Retina (tissue), 1 donor: ENCODE results near the gene FRMD4A.
"Not testable (repeated sequence)": the region's sequence is repeated elsewhere in the genome, so short reads cannot be mapped to it uniquely, and the experiment has no call there.

Source experiments
- DNase-seq: peaks from one replicate; pipeline ENCODE4 v3.0.0-alpha.2; 2016

FRMD4A gene

GRCh38 chr10:13942035-13942434 lies 388.7 kb downstream of the FRMD4A start:
- peak; percentile 52 for DNase-seq

- DNase-seq, result no peak
Observed at GRCh38 chr10:13939391-13939790, 391.3 kb downstream of the FRMD4A start.

- no peak for DNase-seq
Observed at GRCh38 chr10:13938950-13939349, 391.8 kb downstream of the FRMD4A start.

- DNase-seq, result no peak
Observed at GRCh38 chr10:13936826-13937225, 393.9 kb downstream of the FRMD4A start.

- no peak for DNase-seq
Observed at GRCh38 chr10:13930120-13930519, 400.6 kb downstream of the FRMD4A start.

GRCh38 chr10:13928451-13928850 lies 402.3 kb downstream of the FRMD4A start:
- DNase-seq, result no peak

- no peak for DNase-seq
Observed at GRCh38 chr10:13925971-13926780, 404.5 kb downstream of the FRMD4A start.

GRCh38 chr10:13924040-13924725 lies 406.5 kb downstream of the FRMD4A start:
- DNase-seq, result no peak

GRCh38 chr10:13922586-13922985 lies 408.1 kb downstream of the FRMD4A start:
- no peak for DNase-seq

GRCh38 chr10:13921941-13922340 lies 408.8 kb downstream of the FRMD4A start:
- no peak for DNase-seq

- not testable (repeated sequence) for DNase-seq
Observed at GRCh38 chr10:13921131-13921530, 409.6 kb downstream of the FRMD4A start.

- DNase-seq, result no peak
Observed at GRCh38 chr10:13920465-13920864, 410.3 kb downstream of the FRMD4A start.

- no peak for DNase-seq
Observed at GRCh38 chr10:13920031-13920430, 410.7 kb downstream of the FRMD4A start.

GRCh38 chr10:13917791-13918190 lies 412.9 kb downstream of the FRMD4A start:
- no peak for DNase-seq

GRCh38 chr10:13916384-13916947 lies 414.3 kb downstream of the FRMD4A start:
- DNase-seq, result no peak

- peak; percentile 14 for DNase-seq
Observed at GRCh38 chr10:13915710-13916109, 415.0 kb downstream of the FRMD4A start.

- DNase-seq, result peak; percentile 36
Observed at GRCh38 chr10:13913897-13914296, 416.8 kb downstream of the FRMD4A start.

- DNase-seq, result no peak
Observed at GRCh38 chr10:13911821-13912520, 418.8 kb downstream of the FRMD4A start.

- no peak for DNase-seq
Observed at GRCh38 chr10:13909516-13910258, 421.0 kb downstream of the FRMD4A start.

- no peak for DNase-seq
Observed at GRCh38 chr10:13908475-13908874, 422.2 kb downstream of the FRMD4A start.

- DNase-seq, result no peak
Observed at GRCh38 chr10:13907570-13907969, 423.2 kb downstream of the FRMD4A start.

- DNase-seq, result no peak
Observed at GRCh38 chr10:13905281-13905680, 425.4 kb downstream of the FRMD4A start.

- DNase-seq, result no peak
Observed at GRCh38 chr10:13904064-13904463, 426.7 kb downstream of the FRMD4A start.
